Endodermal cell (in vitro differentiated cells): ENCODE results near the gene EMP1. TPM values are rescaled to one million over a fixed set of nuclear protein-coding genes. Genes with fewer than 3 reads are reported as not detected.
A peak's percentile ranks its signal among the peaks of the same experiment; 100 is the strongest.

Source experiments
- DNase-seq: peaks from one replicate; pipeline ENCODE4 v3.0.0-alpha.2; 2017
- H3K27ac ChIP-seq: 2 replicates; pipeline ENCODE4 v1.5.1; 2013; ENCODE audit warnings: mild to moderate bottlenecking, low read depth, low read length, moderate library complexity
- H3K27me3 ChIP-seq: 2 replicates; pipeline ENCODE4 v1.6.1; 2013; ENCODE audit warnings: mild to moderate bottlenecking, low read length, moderate library complexity; ENCODE audit not compliant: insufficient read depth, control insufficient read depth, poor library complexity, severe bottlenecking
- H3K36me3 ChIP-seq: 2 replicates; pipeline ENCODE4 v1.7.0; 2013; ENCODE audit warnings: mild to moderate bottlenecking, low read length, moderate library complexity; ENCODE audit not compliant: control insufficient read depth, insufficient read depth
- H3K4me1 ChIP-seq: one replicate; pipeline ENCODE4 v1.7.0; 2013; ENCODE audit warnings: low read length; ENCODE audit not compliant: control insufficient read depth, insufficient read depth
- H3K4me3 ChIP-seq: 2 replicates; pipeline ENCODE4 v1.5.1; 2013; ENCODE audit warnings: mild to moderate bottlenecking, low read length, moderate library complexity
- H3K9ac ChIP-seq: 2 replicates; pipeline ENCODE4 v1.6.1; 2013; ENCODE audit warnings: mild to moderate bottlenecking, low read length, moderate library complexity; ENCODE audit not compliant: poor library complexity, severe bottlenecking; ENCODE audit errors: extremely low read depth
- H3K9me3 ChIP-seq: 2 replicates; pipeline ENCODE4 v1.6.1; 2013; ENCODE audit warnings: mild to moderate bottlenecking, low read length, moderate library complexity; ENCODE audit not compliant: control insufficient read depth
- H3K27ac Mint-ChIP-seq: 2 replicates; pipeline ENCODE4 v1.8.0; 2020; ENCODE audit warnings: mixed read lengths
- H3K27me3 Mint-ChIP-seq: 2 replicates; pipeline ENCODE4 v1.8.0; 2021; ENCODE audit warnings: mild to moderate bottlenecking, mixed read lengths; ENCODE audit not compliant: insufficient read depth
- H3K36me3 Mint-ChIP-seq: 2 replicates; pipeline ENCODE4 v1.8.0; 2020; ENCODE audit warnings: low read depth, mixed read lengths
- H3K4me1 Mint-ChIP-seq: 2 replicates; pipeline ENCODE4 v1.8.0; 2020; ENCODE audit warnings: mixed read lengths
- H3K4me3 Mint-ChIP-seq: 2 replicates; pipeline ENCODE4 v1.8.0; 2020; ENCODE audit warnings: mild to moderate bottlenecking, moderate library complexity, mixed read lengths
- H3K9me3 Mint-ChIP-seq: 2 replicates; pipeline ENCODE4 v1.8.0; 2020; ENCODE audit warnings: mild to moderate bottlenecking, mixed read lengths
- WGBS, 2 experiments: methylation state at CpG; one replicate each; pipeline versions ENCODE4 v1.1.5 to v1.1.7; 2013; ENCODE audit warnings: missing lambda C conversion rate in 2 of 2, mixed read lengths in 1 of 2; ENCODE audit not compliant: insufficient coverage in 1 of 2, insufficient read length in 1 of 2; 5-methylcytosine and 5-hydroxymethylcytosine counted together
- total RNA-seq, 2 donors: library from RNA; stranded (reverse); fragmentation: NEBNext Ultra II Directional in 1 of 2; extraction: Animal tissue kit (Norgen Biotek cat#: 25700) in 1 of 2; gene quantifications; 2 replicates in 1 of 2; 3 replicates in 1 of 2; pipeline ENCODE4 v1.2.1, GENCODE V29; 2021
- TF ChIP-seq, protein P1 (sequence below): fragments of 200-600 bp; sonication (generic); conservative IDR thresholded peaks from 2 replicates; pipeline ENCODE4 v1.5.0; 2021; ENCODE audit warnings: antibody characterized with exemption, mild to moderate bottlenecking

EMP1 gene
- total RNA-seq, 2 donors from 2014 or later = 0.58 to 0.59 TPM

DNA sequence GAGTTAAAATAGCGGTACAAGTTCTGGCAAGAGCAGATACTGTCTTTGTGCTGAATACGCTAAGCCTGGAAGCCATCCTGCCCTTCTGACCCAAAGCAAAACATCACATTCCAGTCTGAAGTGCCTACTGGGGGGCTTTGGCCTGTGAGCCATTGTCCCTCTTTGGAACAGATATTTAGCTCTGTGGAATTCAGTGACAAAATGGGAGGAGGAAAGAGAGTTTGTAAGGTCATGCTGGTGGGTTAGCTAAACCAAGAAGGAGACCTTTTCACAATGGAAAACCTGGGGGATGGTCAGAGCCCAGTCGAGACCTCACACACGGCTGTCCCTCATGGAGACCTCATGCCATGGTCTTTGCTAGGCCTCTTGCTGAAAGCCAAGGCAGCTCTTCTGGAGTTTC is 18.5 kb downstream of the EMP1 start:
- no peaks in the 10 kb centered on the region for H3K36me3 Mint-ChIP-seq
- TF ChIP-seq, protein P1, sequence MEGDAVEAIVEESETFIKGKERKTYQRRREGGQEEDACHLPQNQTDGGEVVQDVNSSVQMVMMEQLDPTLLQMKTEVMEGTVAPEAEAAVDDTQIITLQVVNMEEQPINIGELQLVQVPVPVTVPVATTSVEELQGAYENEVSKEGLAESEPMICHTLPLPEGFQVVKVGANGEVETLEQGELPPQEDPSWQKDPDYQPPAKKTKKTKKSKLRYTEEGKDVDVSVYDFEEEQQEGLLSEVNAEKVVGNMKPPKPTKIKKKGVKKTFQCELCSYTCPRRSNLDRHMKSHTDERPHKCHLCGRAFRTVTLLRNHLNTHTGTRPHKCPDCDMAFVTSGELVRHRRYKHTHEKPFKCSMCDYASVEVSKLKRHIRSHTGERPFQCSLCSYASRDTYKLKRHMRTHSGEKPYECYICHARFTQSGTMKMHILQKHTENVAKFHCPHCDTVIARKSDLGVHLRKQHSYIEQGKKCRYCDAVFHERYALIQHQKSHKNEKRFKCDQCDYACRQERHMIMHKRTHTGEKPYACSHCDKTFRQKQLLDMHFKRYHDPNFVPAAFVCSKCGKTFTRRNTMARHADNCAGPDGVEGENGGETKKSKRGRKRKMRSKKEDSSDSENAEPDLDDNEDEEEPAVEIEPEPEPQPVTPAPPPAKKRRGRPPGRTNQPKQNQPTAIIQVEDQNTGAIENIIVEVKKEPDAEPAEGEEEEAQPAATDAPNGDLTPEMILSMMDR = no peak
- H3K36me3 ChIP-seq = no peaks in the 10 kb centered on the region

DNA sequence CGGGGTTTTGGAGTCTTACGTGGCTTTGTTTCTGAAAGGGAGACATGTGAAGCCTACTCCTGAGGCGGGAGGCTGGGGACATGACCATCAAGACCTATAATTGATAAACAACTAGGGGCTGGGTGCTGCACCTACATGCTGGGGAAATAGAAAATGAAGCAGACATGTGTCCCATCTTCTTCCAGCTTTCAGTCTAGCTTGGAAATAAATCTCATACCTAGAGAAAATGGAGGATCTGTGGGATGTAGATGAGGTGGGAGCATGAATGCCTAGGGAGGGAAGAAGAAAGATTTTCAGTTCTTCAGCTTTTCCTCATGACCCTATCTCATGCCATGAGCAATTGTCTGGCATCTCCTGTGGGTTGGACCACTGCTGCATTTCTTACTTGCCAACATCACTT is 22.1 kb downstream of the EMP1 start:
- H3K27me3 ChIP-seq = no peaks in the 10 kb centered on the region
- H3K27ac ChIP-seq = no peak overlapping the region
- WGBS, 2 experiments = 96% methylated on average over 3 of the region's 3 CpGs; no CpG with 5 or more reads in 1 of the 2 experiments
- no peak overlapping the region for H3K4me3 Mint-ChIP-seq
- peaks cover 2% of the 10 kb centered on the region for H3K4me1 ChIP-seq
- peaks cover 11% of the 10 kb centered on the region for H3K9me3 Mint-ChIP-seq
- H3K9ac ChIP-seq = no peak overlapping the region
- TF ChIP-seq, protein P1 = no peak
- H3K4me3 ChIP-seq = no peak overlapping the region
- H3K9me3 ChIP-seq = peaks cover 10% of the 10 kb centered on the region
- H3K4me1 Mint-ChIP-seq = no peaks in the 10 kb centered on the region
- H3K36me3 ChIP-seq = no peaks in the 10 kb centered on the region
- DNase-seq = peak; percentile 7
- H3K27me3 Mint-ChIP-seq = peaks cover 4% of the 10 kb centered on the region
- no peaks in the 10 kb centered on the region for H3K36me3 Mint-ChIP-seq
- no peak overlapping the region for H3K27ac Mint-ChIP-seq

More for the DNA sequence above, 18.5 kb downstream of the EMP1 start:
- Mint-ChIP-seq H3K4me1 (peaks cover 10% of the 10 kb centered on the region), H3K27me3 (peaks cover 4% of the 10 kb centered on the region), H3K27ac (no peak overlapping the region), H3K4me3 (no peak overlapping the region), H3K9me3 (peaks cover 11% of the 10 kb centered on the region)
- no peak overlapping the region for H3K27ac ChIP-seq
- no peak overlapping the region for H3K4me3 ChIP-seq
- no peak overlapping the region for H3K9ac ChIP-seq
- no peak for DNase-seq
- no peaks in the 10 kb centered on the region for H3K4me1 ChIP-seq
- no peaks in the 10 kb centered on the region for H3K27me3 ChIP-seq
- 74 to 88% methylated on average over 2 to 4 of the region's 4 CpGs for WGBS, 2 experiments
- peaks cover 10% of the 10 kb centered on the region for H3K9me3 ChIP-seq

DNA sequence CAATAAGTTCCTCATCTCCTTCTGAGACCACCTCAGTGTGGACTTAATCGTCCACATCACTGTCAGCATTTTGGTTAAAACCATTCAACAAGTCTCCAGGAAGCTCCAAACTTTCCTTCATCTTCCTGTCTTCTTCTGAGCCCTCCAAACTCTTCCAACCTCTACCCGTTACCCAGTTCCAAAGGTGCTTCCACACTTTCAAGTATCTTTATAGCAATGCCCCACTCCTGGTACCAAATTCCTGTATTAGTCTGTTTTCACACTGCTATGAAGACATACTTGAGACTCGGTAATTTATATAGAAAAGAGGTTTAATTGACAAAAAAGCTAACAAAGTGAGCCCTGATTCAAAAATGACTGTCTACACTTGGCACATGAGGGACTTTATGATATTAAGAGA is 22.8 kb downstream of the EMP1 start:
- no peak overlapping the region for H3K4me3 ChIP-seq
- no peaks in the 10 kb centered on the region for H3K27me3 ChIP-seq
- TF ChIP-seq, protein P1 = no peak
- H3K4me1 Mint-ChIP-seq = no peaks in the 10 kb centered on the region
- no peak for DNase-seq
- WGBS, 2 experiments = 89 to 94% methylated on average over 2 to 3 of the region's 3 CpGs
- no peaks in the 10 kb centered on the region for H3K36me3 ChIP-seq
- peaks cover 2% of the 10 kb centered on the region for H3K4me1 ChIP-seq
- peaks cover 10% of the 10 kb centered on the region for H3K9me3 ChIP-seq
- peaks cover 11% of the 10 kb centered on the region for H3K9me3 Mint-ChIP-seq
- no peak overlapping the region for H3K27ac Mint-ChIP-seq
- no peak overlapping the region for H3K9ac ChIP-seq
- no peak overlapping the region for H3K27ac ChIP-seq
- no peaks in the 10 kb centered on the region for H3K36me3 Mint-ChIP-seq
- no peak overlapping the region for H3K4me3 Mint-ChIP-seq
- peaks cover 8% of the 10 kb centered on the region for H3K27me3 Mint-ChIP-seq
